Left forelimb (tissue), 1 donor: ENCODE data around the gene TNFRSF12A.
"Not testable (repeated sequence)": the region's sequence is repeated elsewhere in the genome, so short reads cannot be mapped to it uniquely, and the experiment has no call there.

Source experiments
- DNase-seq: peaks from one replicate; pipeline ENCODE4 v3.0.0-alpha.2; 2018; ENCODE audit warnings: low spot score

TNFRSF12A gene

GRCh38 chr16:3065742-3066439 lies 45.7 kb downstream of the TNFRSF12A start:
- no peak for DNase-seq

DNA sequence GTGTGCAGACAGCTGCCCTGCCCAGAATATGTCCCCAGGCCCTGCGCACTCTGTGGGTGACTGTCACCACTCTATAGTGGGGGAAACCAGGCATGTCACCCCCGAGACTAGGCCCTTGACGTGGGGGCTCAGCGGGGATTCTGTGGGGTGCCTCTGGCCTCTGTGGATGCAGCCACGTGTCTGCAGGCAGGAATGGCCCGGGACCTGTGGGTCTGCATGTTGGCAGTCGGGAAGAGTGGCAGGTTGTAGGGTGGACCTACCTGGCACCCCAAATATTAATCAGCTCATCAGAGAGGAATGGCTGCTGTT lies 46.2 kb downstream of the TNFRSF12A start:
- DNase-seq: no peak

GRCh38 chr16:3068487-3068886 lies 48.3 kb downstream of the TNFRSF12A start:
- no peak for DNase-seq

DNA sequence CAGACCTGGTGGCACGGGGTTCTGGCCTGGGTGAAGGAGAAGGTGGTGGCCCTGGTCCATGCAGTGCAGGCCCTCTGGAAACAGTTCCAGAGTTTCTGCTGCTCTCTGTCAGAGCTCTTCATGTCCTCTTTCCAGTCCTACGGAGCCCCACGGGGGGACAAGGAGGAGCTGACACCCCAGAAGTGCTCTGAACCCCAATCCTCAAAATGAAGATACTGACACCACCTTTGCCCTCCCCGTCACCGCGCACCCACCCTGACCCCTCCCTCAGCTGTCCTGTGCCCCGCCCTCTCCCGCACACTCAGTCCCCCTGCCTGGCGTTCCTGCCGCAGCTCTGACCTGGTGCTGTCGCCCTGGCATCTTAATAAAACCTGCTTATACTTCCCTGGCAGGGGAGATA lies 49.0 kb downstream of the TNFRSF12A start:
- DNase-seq: not testable (repeated sequence)

GRCh38 chr16:3070608-3071111 lies 50.5 kb downstream of the TNFRSF12A start:
- DNase-seq: no peak

DNA sequence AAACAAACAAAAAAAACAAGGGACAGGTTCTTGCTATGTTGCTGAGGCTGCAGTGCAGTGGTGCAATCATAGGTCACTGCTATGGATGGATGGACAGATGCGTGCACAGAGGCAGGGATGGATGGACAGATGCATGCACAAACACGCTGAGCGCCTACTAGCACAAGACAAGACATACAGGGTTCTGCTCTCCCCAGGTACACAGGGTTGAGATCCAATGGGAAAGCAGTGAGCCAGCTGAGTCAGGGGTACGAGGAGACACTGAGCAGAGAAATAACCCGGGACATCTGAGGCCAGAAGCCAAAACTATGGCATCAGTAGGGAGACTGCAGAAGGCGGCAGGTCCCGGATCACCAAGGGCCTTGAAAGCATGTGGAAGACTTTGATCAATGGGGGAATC lies 51.5 kb downstream of the TNFRSF12A start:
- no peak for DNase-seq
